ENCODE measurements around the gene KCNIP3.

GRCh38 chr2:95297639-95298395 is 670 bp downstream of the KCNIP3 start:
- no peak for TF ChIP-seq CTCF (IDR thresholded peaks at IDR 0.05; ENCODE audit: borderline replicate concordance, extremely low read depth, low read length, poor library complexity, severe bottlenecking)
- TF ChIP-seq EZH2 (IDR thresholded peaks at IDR 0.05; ENCODE audit: borderline replicate concordance, low read depth, low read length, severe bottlenecking), result no peak
